Measurements from ENCODE around the gene ITIH2.
"Not testable (repeated sequence)": the region's sequence is repeated elsewhere in the genome, so short reads cannot be mapped to it uniquely, and the experiment has no call there.

Gene ITIH2, protein sequence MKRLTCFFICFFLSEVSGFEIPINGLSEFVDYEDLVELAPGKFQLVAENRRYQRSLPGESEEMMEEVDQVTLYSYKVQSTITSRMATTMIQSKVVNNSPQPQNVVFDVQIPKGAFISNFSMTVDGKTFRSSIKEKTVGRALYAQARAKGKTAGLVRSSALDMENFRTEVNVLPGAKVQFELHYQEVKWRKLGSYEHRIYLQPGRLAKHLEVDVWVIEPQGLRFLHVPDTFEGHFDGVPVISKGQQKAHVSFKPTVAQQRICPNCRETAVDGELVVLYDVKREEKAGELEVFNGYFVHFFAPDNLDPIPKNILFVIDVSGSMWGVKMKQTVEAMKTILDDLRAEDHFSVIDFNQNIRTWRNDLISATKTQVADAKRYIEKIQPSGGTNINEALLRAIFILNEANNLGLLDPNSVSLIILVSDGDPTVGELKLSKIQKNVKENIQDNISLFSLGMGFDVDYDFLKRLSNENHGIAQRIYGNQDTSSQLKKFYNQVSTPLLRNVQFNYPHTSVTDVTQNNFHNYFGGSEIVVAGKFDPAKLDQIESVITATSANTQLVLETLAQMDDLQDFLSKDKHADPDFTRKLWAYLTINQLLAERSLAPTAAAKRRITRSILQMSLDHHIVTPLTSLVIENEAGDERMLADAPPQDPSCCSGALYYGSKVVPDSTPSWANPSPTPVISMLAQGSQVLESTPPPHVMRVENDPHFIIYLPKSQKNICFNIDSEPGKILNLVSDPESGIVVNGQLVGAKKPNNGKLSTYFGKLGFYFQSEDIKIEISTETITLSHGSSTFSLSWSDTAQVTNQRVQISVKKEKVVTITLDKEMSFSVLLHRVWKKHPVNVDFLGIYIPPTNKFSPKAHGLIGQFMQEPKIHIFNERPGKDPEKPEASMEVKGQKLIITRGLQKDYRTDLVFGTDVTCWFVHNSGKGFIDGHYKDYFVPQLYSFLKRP

DNA sequence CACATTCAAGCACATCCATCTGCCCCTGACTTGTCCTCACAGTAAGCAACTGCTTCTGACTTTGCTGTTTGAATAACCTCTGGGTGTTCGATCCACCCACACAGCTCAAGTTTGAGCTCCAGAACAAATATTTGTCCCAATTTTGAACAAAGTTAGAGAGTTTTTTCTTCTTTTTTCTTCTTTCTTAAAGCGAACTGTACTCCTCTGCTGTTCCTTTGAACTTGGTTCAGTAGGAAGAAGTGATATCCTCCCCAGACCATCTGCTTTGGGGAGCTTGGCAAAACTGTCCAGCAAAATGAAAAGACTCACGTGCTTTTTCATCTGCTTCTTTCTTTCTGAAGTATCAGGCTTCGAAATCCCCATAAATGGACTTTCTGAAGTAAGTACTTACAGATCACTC, at the start of gene ITIH2:
Gene ITIH2 (plus strand): TSS at position 177 of the 400 bp plus-strand sequence. CDS start 119 bp downstream, at position 296.
- no peak for DNase-seq (ENCODE audit: low read depth)

DNA sequence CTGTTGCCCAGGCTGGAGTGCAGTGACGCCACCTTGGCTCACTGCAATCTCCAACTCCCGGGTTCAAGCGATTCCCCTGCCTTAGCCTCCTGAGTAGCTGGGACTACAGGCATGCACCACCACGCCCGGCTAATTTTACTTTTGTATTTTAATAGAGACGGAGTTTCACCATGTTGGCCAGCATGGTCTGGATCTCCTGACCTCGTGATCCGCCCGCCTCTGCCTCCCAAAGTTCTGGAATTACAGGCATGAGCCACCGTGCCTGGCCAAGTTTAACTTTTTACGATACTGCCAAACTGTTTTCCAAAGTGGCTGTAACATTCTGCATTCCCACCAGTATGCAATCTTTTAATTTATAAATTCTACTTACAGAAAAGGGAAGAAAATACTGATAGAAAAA, 46.0 kb upstream of the ITIH2 start:
- DNase-seq (ENCODE audit: low read depth) = not testable (repeated sequence)

DNA sequence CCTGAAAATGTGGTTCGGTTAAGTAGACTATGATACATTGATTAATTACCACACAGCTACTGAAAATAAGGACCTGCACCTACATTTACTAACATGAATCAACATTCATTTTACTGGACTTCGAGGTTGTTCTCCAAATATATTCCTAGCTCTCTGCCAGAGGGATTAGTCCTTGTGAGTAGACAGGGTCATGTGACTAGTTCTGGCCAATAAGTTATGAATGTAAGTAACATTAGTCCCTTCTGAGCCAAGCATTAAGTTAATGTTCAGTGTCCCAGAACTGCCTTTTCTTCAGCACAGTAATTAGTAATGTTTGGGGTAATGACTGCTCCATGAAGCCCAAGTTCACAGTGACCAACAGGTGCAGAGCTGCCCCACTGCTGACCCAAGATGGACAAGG, 45.6 kb upstream of the ITIH2 start:
- no peak for DNase-seq (ENCODE audit: low read depth)

DNA sequence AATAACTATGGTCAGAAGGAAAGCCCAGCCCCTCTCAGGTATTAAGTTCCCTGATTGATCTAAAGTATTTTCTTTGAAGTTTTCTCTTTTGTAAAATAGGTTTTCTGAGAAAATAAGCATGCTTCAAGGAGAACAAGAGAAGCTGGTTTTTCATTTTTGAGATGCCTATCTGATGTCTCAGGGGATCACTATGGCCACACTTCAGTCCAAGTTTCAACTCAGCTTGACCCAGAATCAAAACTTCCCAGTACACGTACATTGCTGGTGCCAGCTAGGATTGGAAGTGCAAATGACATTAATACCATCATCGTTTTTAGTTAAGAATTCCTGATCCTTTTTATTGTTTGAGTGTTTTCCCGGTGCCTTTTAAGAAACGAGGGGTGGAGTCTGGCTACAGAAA, 43.6 kb upstream of the ITIH2 start:
- no peak for DNase-seq (ENCODE audit: low read depth)

DNA sequence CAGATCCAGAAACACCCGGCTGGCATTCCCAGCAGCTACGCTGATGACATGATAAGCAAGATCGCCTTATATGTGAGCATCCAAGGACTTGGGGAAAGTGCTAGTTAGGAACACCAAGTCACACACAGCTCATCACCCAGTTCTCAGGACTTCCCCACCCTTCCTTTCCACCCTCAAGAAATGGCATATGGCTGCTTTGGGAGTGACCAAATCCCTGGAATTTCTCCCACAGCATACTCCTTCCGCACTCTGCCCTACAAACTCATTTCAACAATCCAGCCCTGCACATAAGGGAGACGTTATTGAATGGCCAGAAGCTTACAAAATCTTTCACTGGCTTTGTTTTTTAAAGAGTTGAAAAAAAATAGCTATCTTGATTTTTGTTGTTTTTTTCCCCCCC, 40.6 kb upstream of the ITIH2 start:
- no peak for DNase-seq (ENCODE audit: low read depth)

DNA sequence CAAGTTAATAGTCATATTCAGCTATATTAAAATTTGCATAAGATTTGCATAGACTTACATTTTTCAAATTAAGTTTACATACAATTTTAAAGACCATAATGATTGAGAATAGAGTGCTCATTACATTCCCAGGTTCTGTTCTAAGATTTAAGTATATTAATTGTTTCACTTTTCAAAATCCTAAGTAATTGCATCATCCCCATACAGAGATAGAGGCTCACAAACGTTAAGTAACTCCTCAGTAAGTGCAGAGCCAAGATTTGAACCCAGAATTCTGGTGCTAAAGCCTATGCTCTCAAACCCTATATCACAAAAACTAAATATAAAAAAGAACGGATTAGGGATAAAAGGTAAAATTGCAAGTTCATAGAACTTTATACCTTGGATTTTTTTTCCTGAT, 38.4 kb upstream of the ITIH2 start:
- no peak for DNase-seq (ENCODE audit: low read depth)

DNA sequence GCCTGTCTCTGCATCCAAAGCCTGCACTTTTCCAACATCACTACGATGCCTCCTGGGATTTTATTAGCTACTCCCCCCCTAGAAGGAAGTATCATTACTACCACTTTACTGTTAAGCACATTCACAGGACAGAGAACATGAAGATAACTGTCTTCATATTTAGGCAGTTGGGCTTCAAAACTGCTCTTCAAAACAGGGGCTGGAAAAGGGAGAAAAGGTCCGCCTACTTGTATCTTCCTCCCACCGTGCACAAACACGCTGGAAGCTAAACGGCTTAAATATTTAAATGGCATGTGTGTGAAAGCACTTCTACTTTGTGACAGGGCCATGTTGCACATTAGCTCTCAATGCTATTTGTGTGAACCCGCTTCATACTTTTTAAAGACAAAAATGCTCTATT, 37.3 kb upstream of the ITIH2 start:
- no peak for DNase-seq (ENCODE audit: low read depth)

DNA sequence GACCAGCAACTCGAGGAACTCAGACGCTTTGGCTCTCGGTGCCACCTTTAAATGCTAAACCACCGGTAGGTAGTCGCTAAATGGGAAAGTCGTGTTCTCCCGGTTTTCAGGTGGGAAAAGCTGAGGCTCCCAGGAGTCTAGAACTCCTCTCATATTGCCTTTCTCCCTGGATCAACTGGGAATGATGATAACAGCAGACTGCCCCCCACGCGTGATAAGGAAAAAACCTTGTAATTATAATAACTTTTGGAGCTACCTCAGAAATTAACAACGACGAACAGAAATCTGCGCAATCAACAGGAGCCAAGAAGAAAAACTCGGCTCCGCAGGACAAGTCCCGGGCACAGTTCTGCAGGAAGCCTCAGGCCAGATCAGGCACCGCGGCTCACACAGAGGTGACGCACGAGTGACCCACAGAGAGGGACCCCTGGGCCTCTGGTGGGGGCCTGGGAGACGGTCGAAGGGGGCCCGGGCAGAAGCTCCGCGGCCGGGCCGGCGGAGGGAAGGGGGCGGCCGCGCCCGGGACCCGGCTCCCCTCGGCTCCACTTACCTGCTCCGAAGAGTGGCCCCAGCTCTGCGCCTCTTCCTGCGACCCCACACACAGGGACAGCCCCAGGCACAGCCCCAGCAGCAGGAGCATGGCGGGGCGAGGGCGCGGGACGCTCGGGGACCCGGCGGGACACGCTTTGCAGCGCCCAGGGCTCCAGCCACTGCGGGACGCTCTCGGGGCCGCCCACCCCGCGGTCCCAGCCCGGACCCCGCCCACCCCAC, 36.7 kb upstream of the ITIH2 start, which contains the start of gene ITIH5:
Gene ITIH5 (minus strand): TSS at position 714 of the 771 bp plus-strand sequence. CDS start 74 bp downstream, at position 640.
- no peak for DNase-seq (ENCODE audit: low read depth)

DNA sequence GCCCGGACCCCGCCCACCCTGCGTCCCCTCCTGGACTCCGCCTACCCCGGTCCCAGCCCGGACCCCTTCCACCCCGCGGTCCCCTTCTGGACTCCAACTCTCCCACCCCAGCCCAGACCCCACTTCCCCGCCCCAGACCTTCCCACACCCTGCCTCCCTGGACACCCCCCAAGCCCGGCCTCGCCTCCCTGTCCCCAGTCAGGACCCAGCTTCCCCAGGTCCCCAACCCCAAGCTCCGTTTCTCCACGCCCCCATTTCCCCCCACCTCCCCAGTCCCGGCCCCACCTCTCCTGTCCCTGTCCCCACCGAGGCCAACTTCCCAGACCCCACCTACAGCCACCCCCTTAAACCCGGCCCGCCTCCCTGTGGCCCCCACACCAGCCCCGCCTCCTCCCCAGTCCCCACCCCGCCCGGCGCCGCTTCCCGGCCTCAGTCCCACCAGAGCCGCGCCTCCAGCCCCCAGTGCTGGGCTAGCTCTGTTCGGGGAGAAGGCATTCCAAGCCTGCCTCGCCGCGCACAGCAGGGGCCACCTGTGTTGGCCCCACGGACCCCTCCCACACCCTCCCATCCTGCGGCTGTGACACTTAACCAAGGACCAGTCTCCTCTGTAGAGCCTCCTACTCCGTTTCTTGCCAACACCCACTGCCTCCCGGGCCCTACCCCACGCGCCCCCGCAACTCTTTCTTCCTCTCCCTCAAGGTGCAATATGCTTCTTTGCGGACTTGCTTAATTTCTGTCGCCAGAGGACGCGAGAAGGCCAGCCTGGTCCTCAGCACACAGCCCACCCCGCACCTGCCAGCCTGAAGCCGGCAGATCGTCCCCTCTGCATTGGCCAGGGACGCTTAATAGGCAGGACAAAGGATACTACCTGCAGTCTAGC, 35.6 kb upstream of the ITIH2 start:
- DNase-seq (ENCODE audit: low read depth) = no peak

DNA sequence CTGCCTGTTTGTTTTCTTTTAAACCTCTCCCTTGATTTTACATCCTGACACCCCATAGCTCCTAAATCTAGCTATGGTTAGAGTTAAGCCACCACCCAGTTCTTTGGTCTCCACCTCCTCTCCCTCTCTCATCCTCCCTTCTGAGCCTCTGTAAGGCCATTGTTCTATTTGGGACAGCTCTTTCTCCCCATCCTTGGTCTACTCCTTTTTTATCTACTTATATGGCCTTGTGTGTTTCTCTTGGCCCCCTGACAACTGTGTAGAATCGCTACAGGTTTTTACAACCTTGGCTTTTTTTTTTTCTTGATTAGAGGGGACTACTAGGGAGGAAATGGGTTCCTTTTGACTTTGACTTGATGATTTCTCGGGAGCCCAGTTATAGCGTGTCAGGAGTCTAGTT, 33.0 kb upstream of the ITIH2 start:
- DNase-seq (ENCODE audit: low read depth) = no peak

DNA sequence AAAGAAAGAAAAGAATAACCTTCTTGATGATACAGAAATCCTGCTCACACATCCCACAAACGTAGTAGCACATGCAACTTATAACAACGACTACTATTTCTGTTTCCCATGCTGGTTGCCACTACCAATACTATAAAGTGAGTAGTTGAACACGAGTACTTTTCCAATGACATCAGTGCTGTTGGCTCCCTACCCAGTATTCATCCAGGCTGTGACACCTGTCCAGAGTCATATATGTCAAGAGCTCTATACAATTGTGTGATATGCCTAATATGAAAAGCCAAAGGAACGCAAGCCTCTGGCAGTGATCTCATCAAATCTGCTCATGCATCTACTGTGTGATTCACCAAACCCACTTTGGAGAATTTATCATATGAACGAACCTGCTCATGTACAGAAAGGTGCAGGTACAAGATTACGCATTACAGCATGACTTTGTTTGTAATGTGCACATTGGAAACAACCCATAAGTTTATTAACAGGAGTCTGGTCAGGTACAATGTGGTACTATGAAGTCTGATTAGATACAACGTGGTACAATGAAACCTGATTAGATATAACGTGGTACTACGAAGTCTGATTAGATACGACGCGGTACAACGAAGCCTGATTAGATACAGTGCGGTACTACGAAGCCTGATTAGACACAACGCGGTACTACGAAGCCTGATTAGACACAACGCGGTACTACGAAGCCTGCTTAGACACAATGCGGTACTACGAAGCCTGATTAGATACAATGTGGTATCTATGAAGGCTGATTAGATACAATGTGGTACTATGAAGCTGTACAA, 30.6 kb upstream of the ITIH2 start:
- no peak for DNase-seq (ENCODE audit: low read depth)

DNA sequence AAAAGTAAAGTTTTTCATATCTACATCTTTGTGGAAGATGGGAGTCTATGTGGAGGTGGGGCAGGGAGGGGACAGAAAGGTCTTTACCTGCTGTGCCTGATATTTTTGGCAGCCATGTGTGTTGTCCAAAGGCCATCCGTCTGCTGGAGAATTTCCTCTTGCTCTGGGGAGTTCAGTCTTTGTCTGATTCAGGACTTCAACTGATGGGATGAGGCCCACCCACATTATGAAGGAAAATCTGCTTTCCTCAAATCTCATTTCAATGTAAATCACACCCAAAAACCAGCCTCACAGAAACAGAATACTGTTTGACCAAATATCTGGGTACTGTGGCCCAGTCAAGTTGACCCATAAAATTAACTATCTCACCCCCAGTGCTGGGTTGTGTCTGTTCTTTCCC, 23.9 kb upstream of the ITIH2 start:
- no peak for DNase-seq (ENCODE audit: low read depth)

DNA sequence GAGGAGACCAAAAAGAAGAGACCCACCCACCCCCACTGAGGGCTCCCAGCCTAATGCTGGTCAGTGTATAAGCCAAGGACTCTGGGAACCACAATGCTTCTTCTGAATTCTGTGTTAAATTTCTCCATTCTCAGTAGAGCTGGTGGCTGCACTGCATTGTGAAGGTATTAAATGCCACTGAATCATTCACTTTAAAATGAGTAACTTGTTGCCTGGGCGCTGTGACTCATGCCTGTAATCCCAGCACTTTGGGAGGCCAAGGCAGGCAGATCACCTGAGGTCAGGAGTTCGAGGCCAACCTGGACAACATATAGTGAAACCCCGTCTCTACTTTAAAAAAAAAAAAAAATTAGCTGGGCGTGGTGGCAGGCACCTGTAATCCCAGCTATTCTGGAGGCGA, 23.0 kb upstream of the ITIH2 start:
- DNase-seq (ENCODE audit: low read depth) = not testable (repeated sequence)

DNA sequence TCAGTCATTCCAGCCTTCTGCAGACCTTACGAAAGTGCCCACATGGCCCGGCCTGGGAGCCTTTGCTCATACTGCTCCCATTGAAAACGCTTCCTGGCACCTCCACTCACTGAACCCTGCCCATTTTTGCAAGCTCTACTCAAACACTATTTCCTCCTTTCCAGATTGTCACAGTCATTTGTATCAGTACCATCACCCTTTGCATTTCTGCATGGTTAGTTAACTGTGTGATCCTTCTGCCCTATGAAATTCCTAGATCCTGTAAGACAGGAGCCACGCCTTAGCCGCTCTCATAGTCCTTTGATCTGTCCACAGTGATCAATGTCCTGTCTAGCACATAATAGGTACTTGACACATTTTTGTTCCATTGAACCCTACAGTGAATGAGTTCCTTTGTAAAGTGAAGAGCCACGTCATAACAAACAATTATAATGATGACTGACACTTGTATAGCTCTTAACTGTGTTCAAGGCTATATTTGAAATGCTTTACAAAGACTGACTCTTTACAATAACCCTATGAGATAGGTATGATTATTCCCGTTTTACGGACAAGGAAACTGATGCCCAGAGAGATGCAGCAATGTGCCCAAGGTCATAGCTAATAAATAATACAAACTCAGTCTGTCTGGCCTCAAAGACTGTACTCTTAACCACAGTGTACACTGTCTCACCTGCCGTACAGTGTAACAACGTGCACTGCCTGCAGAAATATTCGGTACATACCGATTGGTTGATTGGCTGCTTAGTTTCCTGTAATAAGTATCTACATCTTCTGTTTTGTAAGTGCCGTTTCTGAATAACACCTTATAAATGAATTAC, 16.6 kb upstream of the ITIH2 start:
- DNase-seq (ENCODE audit: low read depth) = no peak

DNA sequence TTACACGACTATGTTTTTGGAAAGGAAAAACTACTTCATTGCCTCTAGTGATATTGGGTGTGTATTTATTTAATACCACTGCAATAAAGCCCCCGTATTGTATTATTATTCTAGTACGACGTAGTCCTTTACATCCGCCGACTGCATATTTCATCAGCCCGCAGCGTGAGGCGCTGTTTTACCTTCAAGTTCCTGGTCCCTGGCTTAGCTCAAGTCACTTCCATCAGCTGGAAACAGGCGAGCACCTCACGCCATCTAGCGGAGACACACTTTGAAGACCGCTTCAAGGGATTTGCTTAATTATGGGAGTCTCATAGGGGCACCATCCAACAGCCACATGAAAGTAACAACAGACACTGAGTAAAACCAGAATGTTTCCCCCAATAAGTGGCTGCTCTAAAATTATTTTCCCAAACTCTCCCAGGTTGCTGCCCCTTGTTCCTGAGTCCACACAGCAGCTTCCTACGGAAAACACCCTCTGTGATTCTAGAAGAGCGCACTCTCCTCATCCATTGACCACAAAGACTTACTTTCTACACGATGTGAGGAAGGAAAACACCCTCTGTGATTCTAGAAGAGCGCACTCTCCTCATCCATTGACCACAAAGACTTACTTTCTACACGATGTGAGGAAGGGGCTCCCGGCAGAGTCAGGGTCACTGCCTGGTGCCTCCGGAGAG, 15.7 kb upstream of the ITIH2 start:
- peak; percentile 33 for DNase-seq (ENCODE audit: low read depth)

DNA sequence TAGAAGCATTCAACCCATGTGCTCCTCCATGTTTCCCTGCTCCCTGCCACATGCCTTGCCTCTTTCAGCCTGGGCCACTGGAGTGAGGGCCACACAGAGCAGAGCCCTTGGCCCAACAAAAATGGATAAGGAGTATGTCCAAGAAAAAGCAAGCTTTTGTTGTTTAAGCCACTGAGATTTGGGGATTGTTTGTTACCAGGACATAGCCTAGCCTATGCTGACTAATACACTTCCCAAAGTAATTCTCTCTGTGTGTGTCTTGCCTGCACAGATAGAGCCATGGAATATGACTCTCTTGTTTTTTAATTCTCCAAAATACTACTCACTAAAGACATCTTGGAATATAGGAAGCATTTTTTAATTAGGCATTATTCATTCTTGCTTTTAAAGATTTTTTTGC, 13.5 kb upstream of the ITIH2 start:
- DNase-seq (ENCODE audit: low read depth) = no peak

DNA sequence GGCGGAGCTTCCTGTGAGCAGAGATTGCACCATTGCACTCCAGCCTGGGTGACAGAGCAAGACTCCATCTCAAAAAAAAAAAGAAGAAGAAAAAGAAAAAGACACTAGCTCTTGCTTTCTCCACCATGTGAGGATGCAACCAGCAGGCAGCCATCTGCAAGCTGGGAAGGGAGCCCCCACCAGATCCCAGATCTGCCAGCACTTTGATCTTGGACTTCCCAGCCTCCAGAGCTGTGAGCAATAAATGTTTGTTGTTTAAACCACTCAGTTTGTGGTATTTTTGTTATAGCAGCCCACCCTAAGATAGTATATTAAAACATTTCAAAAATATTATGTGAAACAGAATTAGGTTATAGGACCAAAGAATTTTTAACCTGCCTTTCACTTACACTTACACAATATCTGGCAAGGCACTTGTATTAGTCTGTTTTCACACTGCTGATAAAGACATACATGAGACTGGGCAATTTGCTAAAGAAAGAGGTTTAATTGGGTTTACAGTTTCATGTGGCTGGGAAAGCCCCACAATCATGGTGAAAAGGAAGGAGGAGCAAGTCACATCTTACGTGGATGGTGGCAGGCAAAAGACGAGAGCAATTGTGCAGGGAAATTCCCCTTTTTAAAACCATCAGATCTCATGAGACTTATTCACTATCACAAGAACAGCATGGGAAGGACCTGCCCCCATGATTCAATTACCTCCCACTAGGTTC, 12.1 kb upstream of the ITIH2 start:
- not testable (repeated sequence) for DNase-seq (ENCODE audit: low read depth)

DNA sequence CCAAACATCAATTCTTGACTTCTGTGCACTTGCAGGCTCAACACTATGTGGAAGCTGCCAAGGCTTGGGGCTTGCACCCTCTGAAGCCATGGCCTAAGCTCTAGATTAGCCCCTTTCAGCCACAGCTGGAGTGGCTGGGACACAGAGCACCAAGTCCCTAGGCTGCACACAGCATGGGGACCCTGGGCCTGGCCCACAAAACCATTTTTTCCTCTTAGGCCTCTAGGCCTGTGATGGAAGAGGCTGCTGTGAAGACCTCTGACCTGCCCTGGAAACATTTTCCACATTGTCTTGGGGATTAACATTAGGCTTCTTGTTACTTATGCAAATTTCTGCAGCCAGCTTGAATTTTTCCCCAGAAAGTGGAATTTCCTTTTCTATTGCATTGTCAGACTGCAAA, 10.7 kb upstream of the ITIH2 start:
- not testable (repeated sequence) for DNase-seq (ENCODE audit: low read depth)
